Spleen (tissue), 11 donors: Measurements from ENCODE around the gene HOMER1. TPM values are rescaled to one million over a fixed set of nuclear protein-coding genes. Genes with fewer than 3 reads are reported as not detected.

Experiments used
- DNase-seq: peaks from one replicate; pipeline ENCODE4 v3.0.0-alpha.2; 2020
- H3K27ac ChIP-seq, 8 donors: fragments of 200-600 bp; sonication (generic) in 7 of 8; 1 replicate in 4 of 8; 2 replicates in 4 of 8; pipeline versions ENCODE4 v1.5.0 to v1.8.0; 2016 to 2021; ENCODE audit warnings: inconsistent platforms in 4 of 8, mild to moderate bottlenecking in 4 of 8, moderate library complexity in 1 of 8
- H3K27me3 ChIP-seq, 7 donors: fragments of 200-600 bp; sonication (generic) in 6 of 7; replicated peaks in 1 of 7; 1 replicate in 4 of 7; 2 replicates in 3 of 7; pipeline versions ENCODE4 v1.5.0 to v1.8.0; 2016 to 2021; ENCODE audit warnings: inconsistent platforms in 3 of 7, mild to moderate bottlenecking in 1 of 7
- H3K36me3 ChIP-seq, 6 donors: fragments of 200-600 bp; sonication (generic) in 5 of 6; 1 replicate in 4 of 6; 2 replicates in 2 of 6; pipeline versions ENCODE4 v1.5.0 to v1.8.0; 2016 to 2021; ENCODE audit warnings: inconsistent platforms in 2 of 6
- H3K4me1 ChIP-seq, 6 donors: fragments of 200-600 bp; sonication (generic) in 5 of 6; 1 replicate in 3 of 6; 2 replicates in 3 of 6; pipeline versions ENCODE4 v1.5.0 to v1.8.0; 2016 to 2021; ENCODE audit warnings: inconsistent platforms in 3 of 6
- H3K4me3 ChIP-seq, 8 donors: fragments of 200-600 bp; sonication (generic) in 7 of 8; 1 replicate in 4 of 8; 2 replicates in 4 of 8; pipeline versions ENCODE4 v1.5.0 to v1.8.0; 2016 to 2021; ENCODE audit warnings: inconsistent platforms in 4 of 8, mild to moderate bottlenecking in 4 of 8, moderate library complexity in 2 of 8
- H3K9me3 ChIP-seq, 8 donors: fragments of 200-600 bp; sonication (generic) in 7 of 8; 1 replicate in 4 of 8; 2 replicates in 4 of 8; pipeline versions ENCODE4 v1.5.0 to v1.8.0; 2016 to 2021; ENCODE audit warnings: inconsistent platforms in 4 of 8
- CTCF ChIP-seq, 11 experiments: fragments of 200-600 bp in 7 of 11; fragments of 450-650 bp in 4 of 11; sonication (generic) in 4 of 11; IDR thresholded peaks in 8 of 11; conservative IDR thresholded peaks in 3 of 11; 1 replicate in 7 of 11; 2 replicates in 4 of 11; pipeline versions ENCODE4 v1.4.0 to v1.8.0; 2016 to 2021; ENCODE audit warnings: antibody characterized with exemption in 11 of 11, inconsistent platforms in 4 of 11, mild to moderate bottlenecking in 1 of 11
- POLR2A ChIP-seq, 3 donors: fragments of 450-650 bp; IDR thresholded peaks; one replicate each; pipeline ENCODE4 v1.5.1; 2017; ENCODE audit warnings: antibody characterized with exemption in 3 of 3, mild to moderate bottlenecking in 1 of 3
- POLR2AphosphoS5 ChIP-seq, 3 donors: sonication (generic); formaldehyde crosslinking; IDR thresholded peaks; one replicate each; pipeline ENCODE4 v1.5.1; 2017; ENCODE audit warnings: antibody characterized with exemption in 3 of 3
- WGBS, 5 donors: extraction: QIAGEN DNeasy Blood & Tissue Kit in 3 of 5; methylation state at CpG; one replicate each; pipeline versions ENCODE4 v1.1.5 to v1.1.7; 2013 to 2018; 5-methylcytosine and 5-hydroxymethylcytosine counted together
- intact Hi-C: fragments of 100-400 bp; cut with DNase I; formaldehyde crosslinking; loops from one replicate; pipeline ENCODE4 v1.15.0; 2023; ENCODE audit warnings: low total_unique reads
- polyA plus RNA-seq, 3 donors: library from polyadenylated mRNA; stranded (reverse); fragments of 200-250 nt; gene quantifications; one replicate each; pipeline ENCODE4 v1.2.1, GENCODE V29; 2013
- total RNA-seq, 7 donors: library from RNA; depleted of rRNA in 3 of 7; stranded (reverse); fragments of >200 nt in 3 of 7; fragmentation: NEBNext Ultra II Directional in 4 of 7; extraction: Animal tissue kit (Norgen Biotek cat#: 25700) in 4 of 7; gene quantifications; one replicate each; pipeline versions ENCODE4 v1.1.0 to v1.2.1, GENCODE V29; 2016 to 2021
- donor health status: healthy with polysubstance abuse.
- donor health status: DM: no; HTN: no; CAD: no; lungs with moderate emphysema.
- donor health status: DM: no; HTN: no; CAD: no.
- donor health status: Bipolar disorder and iron deficiency.
- donor health status: healthy.
- donor health status: DM: no; HTN: no; CAD: no.
- donor health status: DM: yes; HTN: yes; CAD: no.

HOMER1 gene
- total and polyA plus RNA-seq, 10 donors: 0.39 to 5.2 (median 2.4) TPM

GRCh38 chr5:79527431-79527830, 13.5 kb upstream of the HOMER1 start:
- intact Hi-C loops: no loop called here
- H3K9me3 ChIP-seq: peaks cover 0 to 27% (median 17%) of the 10 kb centered on the region in 8 donors
- H3K4me1 ChIP-seq: no peaks in the 10 kb centered on the region
- TF ChIP-seq POLR2AphosphoS5 (IDR thresholded peaks at IDR 0.05) (no peak), CTCF (IDR thresholded peaks at IDR 0.05 in 8 of 11, conservative IDR thresholded peaks at IDR 0.05 in 3 of 11) (no peak), POLR2A (IDR thresholded peaks at IDR 0.05) (no peak)
- H3K36me3 ChIP-seq: no peaks in the 10 kb centered on the region
- 83 to 96% (median 90%) methylated on average over 1 of the region's 1 CpG for WGBS, 5 donors
- H3K27ac ChIP-seq: no peak overlapping the region
- H3K4me3 ChIP-seq: no peak overlapping the region
- DNase-seq: no peak
- peaks cover 0 to 2% (median 0%) of the 10 kb centered on the region in 7 donors for H3K27me3 ChIP-seq

DNA sequence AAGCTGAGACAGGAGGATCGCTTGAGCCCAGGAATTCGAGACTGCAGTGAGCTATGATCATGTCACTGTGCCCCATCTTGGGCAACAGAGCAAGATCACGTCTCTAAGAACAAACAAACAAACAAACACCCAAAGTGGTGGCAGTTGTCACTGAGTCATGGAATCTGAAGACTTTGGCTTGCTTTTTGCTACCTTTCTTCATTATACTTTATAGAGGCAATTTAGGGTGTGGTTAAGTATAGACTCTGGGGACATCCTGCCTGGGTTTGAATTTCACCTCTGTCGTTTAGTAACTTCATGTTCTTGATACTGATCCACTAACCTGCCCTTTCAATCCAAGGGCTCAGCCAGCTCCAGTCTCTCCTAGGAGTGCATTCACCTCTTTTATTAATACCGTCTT, 13.0 kb upstream of the HOMER1 start:
- Histone ChIP-seq H3K9me3 (peaks cover 0 to 27% (median 17%) of the 10 kb centered on the region in 8 donors), H3K27me3 (peaks cover 0 to 7% (median 0%) of the 10 kb centered on the region in 7 donors), H3K4me3 (no peak overlapping the region), H3K36me3 (no peaks in the 10 kb centered on the region), H3K4me1 (no peaks in the 10 kb centered on the region), H3K27ac (no peak overlapping the region)
- 85 to 96% (median 87%) methylated on average over 5 of the region's 5 CpGs for WGBS, 5 donors
- intact Hi-C loops: no loop called here
- TF ChIP-seq POLR2AphosphoS5 (IDR thresholded peaks at IDR 0.05) (no peak), POLR2A (IDR thresholded peaks at IDR 0.05) (no peak), CTCF (IDR thresholded peaks at IDR 0.05 in 8 of 11, conservative IDR thresholded peaks at IDR 0.05 in 3 of 11) (no peak)
- no peak for DNase-seq

DNA sequence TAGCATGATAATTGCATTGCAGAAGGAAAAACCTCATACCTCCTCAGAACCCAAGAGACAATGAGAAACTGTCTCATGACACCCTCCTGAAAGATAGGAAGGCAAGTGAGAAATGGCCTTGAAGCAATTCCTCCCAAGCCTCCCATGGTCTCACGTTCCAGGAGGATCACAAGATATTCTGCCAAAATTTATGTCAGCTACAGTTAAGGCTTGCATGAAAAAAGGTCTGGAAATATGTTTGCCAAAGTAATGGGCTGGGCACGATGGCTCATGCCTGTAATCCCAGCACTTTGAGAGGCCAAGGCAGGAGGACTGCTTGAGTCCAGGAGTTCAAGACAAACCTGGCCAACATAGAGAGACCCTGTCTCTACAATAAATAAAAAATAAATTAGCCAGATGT, 12.6 kb upstream of the HOMER1 start:
- DNase-seq: no peak
- no peaks in the 10 kb centered on the region for H3K36me3 ChIP-seq
- WGBS, 5 donors: 74 to 95% (median 88%) methylated on average over 2 of the region's 2 CpGs
- TF ChIP-seq POLR2AphosphoS5 (IDR thresholded peaks at IDR 0.05) (no peak), POLR2A (IDR thresholded peaks at IDR 0.05) (no peak), CTCF (IDR thresholded peaks at IDR 0.05 in 8 of 11, conservative IDR thresholded peaks at IDR 0.05 in 3 of 11) (no peak)
- peaks cover 0 to 7% (median 0%) of the 10 kb centered on the region in 7 donors for H3K27me3 ChIP-seq
- H3K9me3 ChIP-seq: peaks cover 0 to 27% (median 17%) of the 10 kb centered on the region in 8 donors
- H3K4me3 ChIP-seq: no peak overlapping the region
- H3K4me1 ChIP-seq: no peaks in the 10 kb centered on the region
- intact Hi-C loops: no loop called here
- no peak overlapping the region for H3K27ac ChIP-seq

DNA sequence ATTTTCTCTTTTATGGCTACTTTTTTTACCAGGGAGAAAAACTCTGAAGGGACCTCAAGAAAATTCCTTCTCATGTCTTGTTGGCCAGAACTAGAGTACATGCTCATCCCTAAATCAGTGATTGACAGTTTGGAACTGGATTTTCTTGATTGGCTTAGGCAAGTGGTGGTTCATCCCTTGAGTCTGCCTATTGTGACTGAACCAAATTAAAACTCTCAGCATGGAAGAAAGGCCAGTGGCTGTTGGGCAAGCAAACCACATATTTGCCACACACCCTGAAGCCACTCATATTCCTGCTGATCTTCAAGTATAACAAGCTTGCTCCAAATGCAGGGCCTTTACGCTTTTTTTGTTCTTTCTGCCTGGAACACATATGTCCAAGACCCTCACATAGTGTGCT, 7.2 kb upstream of the HOMER1 start:
- 85 to 100% (median 93%) methylated on average over 1 of the region's 1 CpG for WGBS, 5 donors
- no peaks in the 10 kb centered on the region for H3K36me3 ChIP-seq
- H3K4me3 ChIP-seq: no peak overlapping the region
- peaks cover 0 to 17% (median 12%) of the 10 kb centered on the region in 8 donors for H3K9me3 ChIP-seq
- DNase-seq: no peak
- peaks cover 0 to 7% (median 0%) of the 10 kb centered on the region in 7 donors for H3K27me3 ChIP-seq
- H3K4me1 ChIP-seq: peaks cover 0 to 8% (median 0%) of the 10 kb centered on the region in 6 donors
- H3K27ac ChIP-seq: no peak overlapping the region
- TF ChIP-seq CTCF (IDR thresholded peaks at IDR 0.05 in 8 of 11, conservative IDR thresholded peaks at IDR 0.05 in 3 of 11) (no peak), POLR2AphosphoS5 (IDR thresholded peaks at IDR 0.05) (no peak), POLR2A (IDR thresholded peaks at IDR 0.05) (no peak)
- intact Hi-C loops: no loop called here
